ENCODE results near the gene TUBGCP6. TPM values are rescaled to one million over a fixed set of nuclear protein-coding genes. Genes with fewer than 3 reads are reported as not detected.
A peak's percentile ranks its signal among the peaks of the same experiment; 100 is the strongest.

TUBGCP6 gene
- total RNA-seq, 2 donors from 2014 or later, result 64.9 to 69.7 TPM

GRCh38 chr22:50218153-50218995 lies 26.4 kb downstream of the TUBGCP6 start:
- no peaks in the 10 kb centered on the region for H3K4me1 Mint-ChIP-seq (ENCODE audit: low read depth)
- H3K9me3 Mint-ChIP-seq, result no peaks in the 10 kb centered on the region
- no peak for DNase-seq
- no peaks in the 10 kb centered on the region for H3K27me3 Mint-ChIP-seq (ENCODE audit: low read depth)
- ATAC-seq (replicated peaks in 1 of 2), result no peak
- H3K27ac Mint-ChIP-seq, result no peak overlapping the region
- H3K36me3 Mint-ChIP-seq (ENCODE audit: insufficient read depth in 2 of 2), result peaks cover 2 to 15% of the 10 kb centered on the region in 2 donors
- no peak overlapping the region for H3K4me3 Mint-ChIP-seq

GRCh38 chr22:50217543-50218152 lies 27.2 kb downstream of the TUBGCP6 start:
- peaks cover 2 to 16% of the 10 kb centered on the region in 2 donors for H3K36me3 Mint-ChIP-seq (ENCODE audit: insufficient read depth in 2 of 2)
- H3K4me3 Mint-ChIP-seq, result no peak overlapping the region
- H3K27ac Mint-ChIP-seq, result no peak overlapping the region
- H3K4me1 Mint-ChIP-seq (ENCODE audit: low read depth), result no peaks in the 10 kb centered on the region
- ATAC-seq (replicated peaks in 1 of 2) (no peak), DNase-seq (no peak)
- no peaks in the 10 kb centered on the region for H3K27me3 Mint-ChIP-seq (ENCODE audit: low read depth)
- H3K9me3 Mint-ChIP-seq, result no peaks in the 10 kb centered on the region

- Mint-ChIP-seq H3K4me3 (no peak overlapping the region), H3K9me3 (no peaks in the 10 kb centered on the region), H3K4me1 (ENCODE audit: low read depth) (no peaks in the 10 kb centered on the region), H3K27me3 (ENCODE audit: low read depth) (no peaks in the 10 kb centered on the region), H3K27ac (no peak overlapping the region), H3K36me3 (ENCODE audit: insufficient read depth in 2 of 2) (peaks cover 2 to 16% of the 10 kb centered on the region in 2 donors)
- ATAC-seq (replicated peaks in 1 of 2) (no peak), DNase-seq (no peak)
Measured at GRCh38 chr22:50216684-50217520, 27.9 kb downstream of the TUBGCP6 start.

DNA sequence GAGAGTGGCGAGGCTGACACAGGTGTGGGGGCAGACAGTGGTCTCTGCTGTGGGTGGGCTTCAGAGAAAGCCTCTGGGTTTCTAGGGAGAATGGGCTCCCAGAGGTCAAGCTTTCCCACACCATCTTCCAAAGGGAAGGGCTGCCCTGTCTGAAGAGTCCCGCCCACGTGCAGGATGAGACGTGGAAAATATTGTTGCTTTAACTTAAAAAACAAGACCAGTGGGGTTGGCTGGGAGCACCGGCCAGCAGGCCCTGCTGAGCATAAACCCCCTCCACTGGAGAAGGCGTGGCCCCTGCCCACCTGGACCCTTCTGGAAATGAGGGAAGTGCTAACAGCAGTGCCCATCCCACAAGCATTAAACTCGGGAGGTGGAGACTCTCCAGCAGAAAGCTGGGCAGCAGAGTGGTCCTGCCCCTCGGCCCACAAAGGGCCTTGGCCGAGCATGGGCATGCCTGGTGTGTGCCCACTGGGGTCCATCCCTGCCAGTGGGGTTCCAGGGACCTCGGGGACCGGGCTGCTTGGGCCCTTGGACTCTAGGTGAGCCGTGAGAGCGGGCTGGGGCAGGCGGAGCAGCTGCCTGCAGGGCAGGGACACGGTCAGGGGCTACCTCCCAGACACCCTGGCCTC lies 28.7 kb downstream of the TUBGCP6 start:
- H3K27ac Mint-ChIP-seq, result no peak overlapping the region
- no peak for ATAC-seq (replicated peaks in 1 of 2)
- peaks cover 2 to 16% of the 10 kb centered on the region in 2 donors for H3K36me3 Mint-ChIP-seq (ENCODE audit: insufficient read depth in 2 of 2)

GRCh38 chr22:50215297-50216054 lies 29.3 kb downstream of the TUBGCP6 start:
- H3K27me3 Mint-ChIP-seq (ENCODE audit: low read depth), result no peaks in the 10 kb centered on the region
- H3K4me1 Mint-ChIP-seq (ENCODE audit: low read depth), result no peaks in the 10 kb centered on the region
- no peak overlapping the region for H3K27ac Mint-ChIP-seq
- DNase-seq (no peak), ATAC-seq (replicated peaks in 1 of 2) (no peak)
- no peaks in the 10 kb centered on the region for H3K9me3 Mint-ChIP-seq
- H3K4me3 Mint-ChIP-seq, result no peak overlapping the region
- peaks cover 2 to 13% of the 10 kb centered on the region in 2 donors for H3K36me3 Mint-ChIP-seq (ENCODE audit: insufficient read depth in 2 of 2)

More for the DNA sequence above, 28.7 kb downstream of the TUBGCP6 start:
- no peak for DNase-seq
- H3K4me3 Mint-ChIP-seq, result no peak overlapping the region
- no peaks in the 10 kb centered on the region for H3K4me1 Mint-ChIP-seq (ENCODE audit: low read depth)
- H3K27me3 Mint-ChIP-seq (ENCODE audit: low read depth), result no peaks in the 10 kb centered on the region
- H3K9me3 Mint-ChIP-seq, result no peaks in the 10 kb centered on the region

- no peaks in the 10 kb centered on the region for H3K27me3 Mint-ChIP-seq (ENCODE audit: low read depth)
- H3K27ac Mint-ChIP-seq, result no peak overlapping the region
- H3K36me3 Mint-ChIP-seq (ENCODE audit: insufficient read depth in 2 of 2), result peaks cover 4 to 16% of the 10 kb centered on the region in 2 donors
- no peaks in the 10 kb centered on the region for H3K9me3 Mint-ChIP-seq
- DNase-seq, result no peak
- peaks cover 5% of the 10 kb centered on the region for H3K4me1 Mint-ChIP-seq (ENCODE audit: low read depth)
- H3K4me3 Mint-ChIP-seq, result no peak overlapping the region
- ATAC-seq (replicated peaks in 1 of 2), result no peak
Measured at GRCh38 chr22:50213263-50213662, 31.6 kb downstream of the TUBGCP6 start.

DNA sequence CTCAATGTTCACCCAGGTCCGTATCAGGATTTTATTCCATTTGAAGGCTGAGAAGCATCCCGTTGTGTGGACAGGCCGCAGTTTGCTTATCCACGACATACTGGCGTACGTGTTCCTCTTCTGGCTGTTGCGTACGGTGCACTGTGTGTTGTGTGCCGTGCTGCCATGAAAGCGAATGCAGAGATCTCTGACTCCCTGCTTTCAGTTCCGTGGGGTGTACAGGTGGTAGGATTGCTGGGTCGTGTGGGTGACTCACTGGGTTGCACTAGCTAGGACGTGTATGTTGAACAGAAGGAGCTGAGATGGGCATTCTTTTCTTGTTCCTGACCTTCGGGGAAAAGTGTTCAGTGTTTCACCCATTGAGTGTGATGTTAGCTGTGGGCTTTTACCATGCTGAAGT lies 33.7 kb downstream of the TUBGCP6 start:
- DNase-seq (no peak), ATAC-seq (replicated peaks in 1 of 2) (no peak)
- Mint-ChIP-seq H3K4me3 (no peak overlapping the region), H3K4me1 (ENCODE audit: low read depth) (peaks cover 5% of the 10 kb centered on the region), H3K9me3 (no peaks in the 10 kb centered on the region), H3K36me3 (ENCODE audit: insufficient read depth in 2 of 2) (peaks cover 4 to 12% of the 10 kb centered on the region in 2 donors), H3K27me3 (ENCODE audit: low read depth) (no peaks in the 10 kb centered on the region), H3K27ac (peak overlapping the region; percentile 34)

- H3K4me1 Mint-ChIP-seq (ENCODE audit: low read depth), result peaks cover 5% of the 10 kb centered on the region
- ATAC-seq (replicated peaks in 1 of 2), result no peak
- no peak for DNase-seq
- H3K4me3 Mint-ChIP-seq, result no peak overlapping the region
- no peaks in the 10 kb centered on the region for H3K9me3 Mint-ChIP-seq
- peaks cover 4 to 10% of the 10 kb centered on the region in 2 donors for H3K36me3 Mint-ChIP-seq (ENCODE audit: insufficient read depth in 2 of 2)
- H3K27me3 Mint-ChIP-seq (ENCODE audit: low read depth), result no peaks in the 10 kb centered on the region
- peak overlapping the region; percentile 34 for H3K27ac Mint-ChIP-seq
Measured at GRCh38 chr22:50210378-50211139, 34.3 kb downstream of the TUBGCP6 start.

GRCh38 chr22:50209893-50210292 lies 34.9 kb downstream of the TUBGCP6 start:
- Mint-ChIP-seq H3K4me3 (no peak overlapping the region), H3K36me3 (ENCODE audit: insufficient read depth in 2 of 2) (peaks cover 4 to 9% of the 10 kb centered on the region in 2 donors), H3K9me3 (no peaks in the 10 kb centered on the region), H3K27ac (peak overlapping the region; percentile 27), H3K4me1 (ENCODE audit: low read depth) (peaks cover 8% of the 10 kb centered on the region), H3K27me3 (ENCODE audit: low read depth) (no peaks in the 10 kb centered on the region)
- DNase-seq (peak; percentile 71 to 76), ATAC-seq (replicated peaks in 1 of 2) (peak; percentile 65 to 68)

GRCh38 chr22:50208939-50209892 lies 35.6 kb downstream of the TUBGCP6 start:
- H3K9me3 Mint-ChIP-seq, result no peaks in the 10 kb centered on the region
- peak overlapping the region; percentile 27 for H3K27ac Mint-ChIP-seq
- DNase-seq (no peak), ATAC-seq (replicated peaks in 1 of 2) (peak; percentile 21 to 29)
- no peak overlapping the region for H3K4me3 Mint-ChIP-seq
- H3K27me3 Mint-ChIP-seq (ENCODE audit: low read depth), result no peaks in the 10 kb centered on the region
- peaks cover 4 to 7% of the 10 kb centered on the region in 2 donors for H3K36me3 Mint-ChIP-seq (ENCODE audit: insufficient read depth in 2 of 2)
- H3K4me1 Mint-ChIP-seq (ENCODE audit: low read depth), result peaks cover 12% of the 10 kb centered on the region

DNA sequence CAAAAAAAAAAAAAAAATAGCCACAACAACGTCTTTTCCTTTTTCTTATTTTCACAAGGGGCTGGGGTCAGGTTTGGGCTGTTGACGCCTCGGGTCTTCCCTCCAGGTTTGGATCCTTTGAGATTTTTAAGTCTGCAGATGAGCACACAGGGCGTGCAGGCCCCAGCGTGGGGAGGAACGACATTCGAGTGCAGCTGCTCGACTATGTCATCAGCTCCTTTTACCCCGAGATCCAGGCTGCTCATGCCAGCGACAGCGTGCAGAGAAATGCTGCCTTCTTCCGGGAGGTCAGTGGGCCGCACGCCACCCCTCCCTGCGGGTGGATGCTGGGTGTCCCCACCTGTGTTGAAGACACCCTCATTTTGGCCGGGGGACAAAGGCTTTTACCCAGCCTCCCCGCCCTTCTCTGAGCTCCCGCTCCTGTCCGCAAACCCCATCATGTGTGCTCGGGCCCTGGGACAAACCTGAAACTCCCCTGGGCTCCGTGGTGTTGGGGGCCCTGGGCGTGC lies 36.3 kb downstream of the TUBGCP6 start:
- no peaks in the 10 kb centered on the region for H3K27me3 Mint-ChIP-seq (ENCODE audit: low read depth)
- no peak overlapping the region for H3K27ac Mint-ChIP-seq
- H3K36me3 Mint-ChIP-seq (ENCODE audit: insufficient read depth in 2 of 2), result peaks cover 4 to 8% of the 10 kb centered on the region in 2 donors
- DNase-seq (no peak), ATAC-seq (replicated peaks in 1 of 2) (no peak)
- no peak overlapping the region for H3K4me3 Mint-ChIP-seq
- no peaks in the 10 kb centered on the region for H3K9me3 Mint-ChIP-seq
- H3K4me1 Mint-ChIP-seq (ENCODE audit: low read depth), result peaks cover 19% of the 10 kb centered on the region
